ENCODE data around the gene TFF2. TPM values are rescaled to one million over a fixed set of nuclear protein-coding genes. Genes with fewer than 3 reads are reported as not detected.
A peak's percentile ranks its signal among the peaks of the same experiment; 100 is the strongest.

Gene TFF2
- total RNA-seq, 3 donors from 2014 or later, result 1.1 to 1.7 TPM; not detected in 1

DNA sequence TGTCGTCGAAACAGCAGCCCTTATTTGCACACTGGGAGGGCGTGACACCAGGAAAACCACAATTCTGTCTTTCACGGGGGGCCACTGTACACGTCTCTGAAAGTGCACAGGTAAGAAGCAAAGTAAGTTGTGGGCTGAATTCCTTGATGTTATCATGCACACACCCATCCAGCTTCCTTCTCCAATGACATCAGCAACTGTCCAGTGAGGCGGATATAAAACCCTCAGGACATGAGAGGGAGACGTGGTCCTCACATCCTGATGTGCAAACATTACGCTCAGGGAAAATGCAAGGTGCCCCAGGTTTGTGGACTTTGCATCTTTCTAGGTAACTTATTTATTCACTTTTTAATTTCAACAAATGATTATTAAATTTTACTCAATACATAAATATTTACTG is 12.5 kb upstream of the TFF2 start:
- intact Hi-C loops (cut with DNase I, micrococcal nuclease), result no loop called here
- peak; percentile 13 for ATAC-seq

DNA sequence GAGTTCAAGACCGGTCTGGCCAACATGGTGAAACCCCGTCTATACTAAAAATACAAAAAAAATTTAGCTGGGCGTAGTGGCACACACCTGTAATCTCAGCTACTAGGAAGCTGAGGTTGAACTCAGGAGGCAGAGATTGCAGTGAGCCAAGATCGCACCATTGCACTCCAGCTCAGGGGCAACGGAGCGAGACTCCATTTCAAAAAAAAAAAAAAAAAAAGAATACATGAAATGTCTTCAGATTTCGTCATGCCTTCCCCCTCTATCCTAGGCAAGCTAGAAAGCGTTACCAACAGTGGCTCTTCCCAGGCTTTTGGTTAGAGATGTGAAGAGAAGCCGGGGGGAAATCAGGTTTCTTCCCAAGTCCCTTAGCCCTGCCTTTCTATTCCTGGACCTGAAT is 11.9 kb upstream of the TFF2 start:
- DNase-seq (peak in 1 of 3 donors; percentile 1), ATAC-seq (no peak)
- Histone ChIP-seq H3K9me3 (no peaks in the 10 kb centered on the region), H3K4me3 (no peak overlapping the region), H3K36me3 (ENCODE audit: low read depth) (no peaks in the 10 kb centered on the region), H3K4me1 (ENCODE audit: low read depth) (peaks cover 16% of the 10 kb centered on the region)
- TF ChIP-seq CTCF (IDR thresholded peaks at IDR 0.05), result no peak
- intact Hi-C loops (cut with DNase I, micrococcal nuclease), result no loop called here

More for the DNA sequence above, 12.5 kb upstream of the TFF2 start:
- Histone ChIP-seq H3K36me3 (ENCODE audit: low read depth) (no peaks in the 10 kb centered on the region), H3K9me3 (no peaks in the 10 kb centered on the region), H3K4me1 (ENCODE audit: low read depth) (peaks cover 18% of the 10 kb centered on the region), H3K4me3 (no peak overlapping the region)
- DNase-seq, result peak in 1 of 3 donors; percentile 7
- TF ChIP-seq CTCF (IDR thresholded peaks at IDR 0.05), result no peak

- H3K4me3 ChIP-seq, result no peak overlapping the region
- DNase-seq, result no peak
- H3K9me3 ChIP-seq, result no peaks in the 10 kb centered on the region
- peaks cover 12% of the 10 kb centered on the region for H3K4me1 ChIP-seq (ENCODE audit: low read depth)
- ATAC-seq, result no peak
- no peak for TF ChIP-seq CTCF (IDR thresholded peaks at IDR 0.05)
- no peaks in the 10 kb centered on the region for H3K36me3 ChIP-seq (ENCODE audit: low read depth)
- intact Hi-C loops (cut with DNase I, micrococcal nuclease), result no loop called here
Measured at GRCh38 chr21:42362198-42362597, 11.4 kb upstream of the TFF2 start.

DNA sequence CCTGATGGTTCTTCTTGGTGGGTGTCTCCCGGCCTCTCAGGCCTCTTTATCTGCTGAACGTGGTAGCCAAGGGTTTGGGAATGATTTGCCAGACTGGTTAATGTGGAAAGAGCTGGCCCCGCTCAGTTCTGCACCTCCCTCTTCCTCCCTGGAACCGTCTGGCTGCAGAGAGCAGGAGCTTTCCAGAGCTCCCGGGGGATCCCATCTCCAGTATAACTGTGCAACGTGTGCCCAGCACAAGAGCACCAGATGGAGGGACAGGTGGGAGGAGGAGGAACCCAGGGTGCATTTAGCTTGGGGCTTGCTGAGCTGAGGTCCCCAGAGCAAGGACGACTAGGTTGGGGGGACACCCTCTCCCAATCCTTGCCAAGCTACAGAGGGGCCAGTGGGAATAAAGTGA is 10.5 kb upstream of the TFF2 start:
- TF ChIP-seq CTCF (IDR thresholded peaks at IDR 0.05), result no peak
- H3K4me1 ChIP-seq (ENCODE audit: low read depth), result peaks cover 3% of the 10 kb centered on the region
- ATAC-seq, result no peak

GRCh38 chr21:42360317-42360716 is 9.5 kb upstream of the TFF2 start:
- intact Hi-C loops (cut with DNase I, micrococcal nuclease), result no loop called here
- peaks cover 4% of the 10 kb centered on the region for H3K9me3 ChIP-seq
- DNase-seq (peak in 1 of 3 donors; percentile 16), ATAC-seq (no peak)
- H3K36me3 ChIP-seq (ENCODE audit: low read depth), result no peaks in the 10 kb centered on the region
- no peak for TF ChIP-seq CTCF (IDR thresholded peaks at IDR 0.05)
- H3K4me1 ChIP-seq (ENCODE audit: low read depth), result no peaks in the 10 kb centered on the region
- no peak overlapping the region for H3K4me3 ChIP-seq

More for the DNA sequence above, 10.5 kb upstream of the TFF2 start:
- no peak overlapping the region for H3K4me3 ChIP-seq
- peak in 1 of 3 donors; percentile 8 for DNase-seq
- intact Hi-C loops (cut with DNase I, micrococcal nuclease), result no loop called here
- H3K9me3 ChIP-seq, result peaks cover 4% of the 10 kb centered on the region
- no peaks in the 10 kb centered on the region for H3K36me3 ChIP-seq (ENCODE audit: low read depth)

DNA sequence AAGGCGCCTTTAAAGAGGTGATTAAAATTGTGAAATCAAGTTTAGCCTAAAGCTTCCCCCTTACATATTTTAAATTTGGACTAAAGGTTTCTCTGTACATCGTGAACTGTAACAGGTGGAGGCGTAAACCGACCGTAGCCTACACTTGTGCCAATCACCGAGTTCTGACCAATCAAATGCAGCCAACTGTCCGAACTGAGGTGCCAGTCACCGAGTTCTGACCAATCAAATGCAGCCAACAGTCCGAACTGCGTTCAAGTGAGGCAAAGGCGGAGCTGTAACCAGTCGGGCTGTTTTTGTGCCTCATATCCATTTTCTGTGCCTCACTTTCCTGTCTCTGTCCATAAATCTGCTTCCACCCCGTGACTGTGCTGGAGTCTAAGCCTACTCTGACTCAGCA is 8.1 kb upstream of the TFF2 start:
- Histone ChIP-seq H3K36me3 (ENCODE audit: low read depth) (no peaks in the 10 kb centered on the region), H3K4me1 (ENCODE audit: low read depth) (no peaks in the 10 kb centered on the region), H3K9me3 (peaks cover 4% of the 10 kb centered on the region), H3K4me3 (no peak overlapping the region)
- ATAC-seq (no peak), DNase-seq (peak in 1 of 3 donors; percentile 6)
- intact Hi-C loops (cut with DNase I, micrococcal nuclease), result no loop called here
- no peak for TF ChIP-seq CTCF (IDR thresholded peaks at IDR 0.05)
